DMS 273 treated with DMSO at 0.1 percent for 48 hours (cell line): ENCODE measurements around the gene HNRNPAB.
A peak's percentile ranks its signal among the peaks of the same experiment; 100 is the strongest.
"Not testable (repeated sequence)": the region's sequence is repeated elsewhere in the genome, so short reads cannot be mapped to it uniquely, and the experiment has no call there.

Experiments
- DNase-seq: peaks from one replicate; lab custom pipeline; 2025; lab: John Stamatoyannopoulos, UW

HNRNPAB gene

DNA sequence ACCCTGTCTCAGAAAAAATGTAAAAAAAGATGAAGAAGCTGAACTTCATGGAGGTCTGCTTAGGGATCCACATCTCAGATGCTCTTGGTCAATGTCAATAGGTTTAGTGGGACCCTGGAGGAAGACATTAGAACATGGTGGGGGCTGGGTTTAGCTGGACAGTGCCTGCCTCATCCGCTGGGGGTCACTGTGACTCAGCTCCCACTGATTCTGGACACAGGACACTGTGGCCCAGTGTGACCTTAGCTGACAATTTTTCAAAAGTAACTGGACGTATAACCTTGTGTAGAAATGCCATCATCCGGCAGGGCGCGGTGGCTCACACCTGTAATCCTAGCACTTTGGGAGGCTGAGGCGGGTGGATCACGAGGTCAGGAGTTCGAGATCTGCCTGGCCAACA is 7.3 kb upstream of the HNRNPAB start:
- no peak for DNase-seq

GRCh38 chr5:178198151-178198550 is 6.2 kb upstream of the HNRNPAB start:
- not testable (repeated sequence) for DNase-seq

DNA sequence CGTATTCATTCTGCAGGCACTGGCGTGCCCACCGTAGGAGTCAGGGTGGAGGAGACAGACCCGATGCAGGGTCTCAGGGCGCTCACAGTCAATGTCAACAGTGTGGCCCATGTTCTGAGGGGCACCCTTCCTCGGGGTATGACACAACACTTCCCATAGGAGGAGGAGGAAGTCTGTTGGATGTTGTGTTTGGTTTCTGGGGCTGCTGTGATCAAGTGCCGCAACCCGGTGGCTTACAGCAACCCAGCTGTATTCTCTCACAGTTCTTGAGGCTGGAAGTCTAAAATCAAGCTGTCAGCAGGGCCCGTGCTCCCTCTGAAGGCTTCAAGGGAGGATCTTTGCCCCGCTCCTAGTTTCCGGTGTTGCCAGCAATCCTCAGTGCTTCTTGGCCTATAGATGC is 5.6 kb upstream of the HNRNPAB start:
- DNase-seq = no peak

GRCh38 chr5:178199581-178200434 is 4.5 kb upstream of the HNRNPAB start:
- DNase-seq = no peak

DNA sequence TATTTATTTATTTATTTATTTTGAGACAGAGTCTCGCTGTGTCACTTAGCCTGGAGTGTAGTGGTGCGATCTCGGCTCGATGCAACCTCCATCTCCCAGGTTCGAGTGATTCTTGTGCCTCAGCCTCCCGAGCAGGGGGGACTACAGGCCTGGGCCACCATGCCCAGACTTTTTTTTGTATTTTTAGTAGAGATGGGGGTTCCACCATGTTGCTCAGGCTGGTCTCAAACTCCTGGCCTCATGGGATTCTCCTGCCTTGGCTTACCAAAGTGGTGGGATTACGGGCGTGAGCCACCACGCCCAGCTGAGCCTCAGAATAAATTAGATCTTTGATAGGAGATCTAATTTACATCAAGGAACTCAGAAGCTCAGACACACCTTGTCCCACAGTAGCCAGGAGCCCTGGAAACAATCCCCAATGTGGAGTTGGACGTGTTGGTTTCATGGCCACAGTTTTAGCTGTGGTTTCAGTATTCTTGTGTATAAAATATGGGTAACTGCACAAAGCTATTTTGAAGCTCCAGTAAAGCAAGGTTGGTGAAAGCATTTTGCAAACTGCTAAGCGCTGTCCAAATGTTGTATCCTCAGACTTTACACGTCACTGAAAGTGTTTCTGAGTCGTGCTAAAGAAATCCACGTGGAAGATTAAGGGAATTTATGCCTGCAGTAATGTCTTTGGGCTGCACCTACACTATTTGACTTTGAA is 3.0 kb upstream of the HNRNPAB start:
- DNase-seq = no peak

DNA sequence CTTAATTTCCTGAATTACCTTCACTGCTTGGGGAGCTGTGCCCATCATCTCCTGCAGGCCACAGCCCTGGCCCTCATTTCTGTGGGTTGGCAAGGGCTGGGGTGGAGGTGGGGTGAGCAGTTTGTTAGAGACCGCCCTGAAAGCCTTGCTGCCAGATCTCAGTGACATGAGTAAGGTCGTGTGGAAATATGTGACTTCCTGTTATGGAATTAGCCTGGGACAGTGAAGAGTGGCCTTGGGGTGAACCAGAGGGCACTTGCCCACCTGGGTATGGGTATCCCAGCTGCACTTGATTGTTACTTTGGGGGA is 2.5 kb upstream of the HNRNPAB start:
- no peak for DNase-seq

GRCh38 chr5:178202541-178202940 is 1.8 kb upstream of the HNRNPAB start:
- DNase-seq = no peak

DNA sequence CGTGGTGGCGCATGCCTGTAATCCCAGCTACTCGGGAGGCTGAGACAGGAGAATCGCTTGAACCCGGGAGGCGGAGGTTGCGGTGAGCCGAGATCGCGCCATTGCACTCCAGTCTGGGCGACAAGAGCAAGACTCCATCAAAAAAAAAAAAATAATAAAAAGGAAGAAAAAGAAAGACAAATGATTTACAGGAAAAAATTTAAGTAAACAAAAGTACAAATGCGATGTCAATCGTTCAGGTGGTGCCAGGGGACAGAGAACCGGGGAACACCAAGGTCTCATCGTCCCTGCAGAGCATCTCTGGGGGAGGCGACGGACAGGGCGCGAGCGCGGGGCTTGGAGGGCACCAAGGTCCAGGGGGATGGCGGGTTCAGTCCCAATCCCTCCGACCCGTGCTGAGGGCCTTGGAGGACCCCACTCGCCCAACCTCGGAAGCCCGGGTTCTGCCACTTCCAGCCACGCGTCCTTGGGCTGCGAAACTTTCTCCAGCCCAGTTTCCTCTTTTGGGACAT is 607 bp upstream of the HNRNPAB start:
- no peak for DNase-seq

DNA sequence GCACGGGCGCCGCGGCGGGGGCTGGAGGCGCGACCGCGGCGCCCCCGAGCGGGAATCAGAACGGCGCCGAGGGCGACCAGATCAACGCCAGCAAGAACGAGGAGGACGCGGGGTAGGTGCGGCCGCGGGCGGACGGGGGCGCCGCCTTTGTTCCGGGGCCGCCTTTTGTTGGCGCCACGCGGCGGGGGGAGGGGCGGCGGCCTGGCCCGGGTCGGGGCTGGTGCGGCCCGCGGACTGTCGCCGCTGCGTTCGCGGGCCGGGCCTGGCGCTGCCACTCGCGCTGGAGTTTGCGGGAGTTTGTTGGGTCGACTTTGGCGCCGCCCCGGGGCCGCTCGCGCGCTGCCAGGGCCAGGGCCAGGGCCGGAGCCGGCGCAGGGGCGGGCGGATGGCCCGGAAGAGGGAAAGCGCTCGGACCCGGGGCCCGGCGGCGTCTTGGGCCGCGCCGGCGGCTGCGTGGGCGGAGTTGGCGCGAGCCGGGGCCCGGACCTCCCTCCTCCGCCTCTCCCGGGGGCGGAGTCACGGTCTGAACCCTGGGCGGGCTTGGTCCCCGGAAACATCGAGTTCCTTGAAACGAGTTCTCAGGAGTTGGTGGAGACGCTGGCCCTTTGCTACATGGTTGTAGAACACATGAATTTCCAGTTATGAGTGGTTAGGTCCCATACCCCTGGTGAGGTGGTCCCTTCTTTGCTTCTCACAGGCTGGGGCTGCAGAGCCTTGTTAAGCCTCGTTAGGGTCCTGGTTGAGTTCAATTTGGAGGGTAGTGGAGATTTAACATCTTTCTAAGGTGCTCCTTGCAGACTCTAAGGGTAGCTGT is 809 bp downstream of the HNRNPAB start:
- no peak for DNase-seq

DNA sequence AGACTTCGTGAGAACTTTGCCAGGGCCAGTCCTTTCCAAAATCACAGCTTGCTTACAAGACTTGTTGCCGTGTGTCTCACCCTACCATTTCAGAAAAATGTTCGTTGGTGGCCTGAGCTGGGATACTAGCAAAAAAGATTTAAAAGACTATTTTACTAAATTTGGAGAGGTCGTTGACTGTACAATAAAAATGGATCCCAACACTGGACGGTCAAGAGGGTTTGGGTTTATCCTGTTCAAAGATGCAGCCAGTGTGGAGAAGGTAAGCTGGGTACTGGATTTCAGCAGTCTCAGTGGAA is 1.4 kb downstream of the HNRNPAB start:
- DNase-seq = no peak

GRCh38 chr5:178206166-178207101 is 2.1 kb downstream of the HNRNPAB start:
- DNase-seq = no peak

- DNase-seq = no peak
These were observed 3.0 kb downstream of the HNRNPAB start for GRCh38 chr5:178207183-178207916.

- DNase-seq = no peak
These were observed 3.6 kb downstream of the HNRNPAB start for GRCh38 chr5:178207917-178208280.

DNA sequence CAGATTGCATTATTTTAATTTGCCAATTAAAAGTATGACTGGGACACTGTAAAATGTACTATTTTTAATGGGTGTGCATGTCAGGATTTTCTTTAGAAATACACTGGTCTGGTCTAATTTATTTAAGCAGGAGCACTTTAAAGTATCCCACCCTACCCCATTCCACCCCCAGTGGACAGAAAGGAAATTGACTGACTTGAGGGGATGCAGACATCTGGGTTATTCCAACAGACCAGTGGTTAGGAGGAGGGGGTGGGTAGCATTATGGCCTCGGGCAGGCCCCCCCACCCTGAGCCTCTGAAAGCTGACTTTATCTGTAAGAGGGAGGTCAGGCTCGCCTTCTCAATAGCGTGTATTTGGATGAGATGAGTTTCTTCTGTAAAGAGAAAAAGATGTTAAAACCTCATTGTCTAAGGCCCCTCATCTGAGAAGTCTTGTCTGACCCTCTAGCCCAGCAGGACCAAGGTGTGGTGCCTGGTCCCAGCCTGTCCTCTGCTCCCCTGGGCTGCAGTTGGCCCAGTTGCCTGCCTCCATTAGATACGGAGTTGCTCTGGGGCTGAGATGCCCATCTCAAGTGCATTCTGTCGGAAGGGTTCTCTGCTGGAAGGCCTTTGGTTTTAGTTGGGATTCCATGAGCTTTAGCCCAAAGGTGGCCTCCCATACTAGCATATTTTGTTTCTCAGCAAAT is 4.4 kb downstream of the HNRNPAB start:
- DNase-seq = peak; percentile 26

GRCh38 chr5:178209334-178210072 is 5.2 kb downstream of the HNRNPAB start:
- DNase-seq = no peak

DNA sequence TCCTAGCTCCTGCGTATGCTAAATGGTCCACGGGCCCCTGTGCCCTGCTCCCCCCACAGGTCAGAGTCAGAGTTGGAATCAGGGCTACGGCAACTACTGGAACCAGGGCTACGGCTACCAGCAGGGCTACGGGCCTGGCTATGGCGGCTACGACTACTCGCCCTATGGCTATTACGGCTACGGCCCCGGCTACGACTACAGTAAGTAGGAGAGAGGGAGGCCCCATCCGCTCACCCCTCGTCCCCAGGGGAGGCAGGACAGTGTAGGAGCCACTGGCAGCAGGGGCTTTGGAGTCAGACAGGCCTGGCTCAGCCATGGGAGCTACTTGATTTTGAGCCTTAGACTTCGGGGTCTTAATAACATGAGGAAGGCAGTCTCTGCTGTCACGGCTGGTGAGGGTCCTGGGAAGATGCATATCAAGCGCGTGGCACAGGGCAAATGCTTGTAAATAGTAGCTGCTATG is 5.8 kb downstream of the HNRNPAB start:
- DNase-seq = no peak

DNA sequence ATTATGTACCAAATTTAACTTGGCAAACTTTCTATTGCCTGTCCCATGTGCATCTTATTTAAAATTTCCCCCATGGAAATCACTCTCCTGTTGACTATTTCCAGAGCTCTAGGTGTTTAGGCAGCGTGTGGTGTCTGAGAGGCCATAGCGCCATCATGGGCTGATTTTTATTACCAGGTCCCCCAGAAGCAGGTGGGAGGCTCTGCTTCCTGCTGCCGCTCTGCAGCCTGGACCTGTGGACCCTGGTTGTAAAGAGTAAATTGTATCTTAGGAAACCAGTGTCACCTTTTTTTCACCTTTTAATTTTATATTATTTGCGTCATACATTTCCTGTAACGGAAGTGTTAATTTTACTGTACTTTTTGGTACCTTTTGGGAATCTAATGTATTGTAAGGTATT is 6.4 kb downstream of the HNRNPAB start:
- DNase-seq = no peak

GRCh38 chr5:178211095-178212048 is 7.0 kb downstream of the HNRNPAB start:
- no peak for DNase-seq
